Keratinocyte (primary cell): ENCODE data around the gene KIDINS220. TPM values are rescaled to one million over a fixed set of nuclear protein-coding genes. Genes with fewer than 3 reads are reported as not detected.

Experiments
- DNase-seq: peaks from one replicate; pipeline ENCODE4 v3.0.0-alpha.2; 2011; ENCODE audit warnings: low read depth, missing footprints, low spot score
- FAIRE-seq: peaks from 2 replicates; lab custom pipeline; 2011; peaks lifted over from hg19 to GRCh38; lab: Jason Lieb, UNC
- H2AFZ ChIP-seq: 2 replicates; pipeline ENCODE4 v1.6.0; 2012; ENCODE audit warnings: low read length, control low read depth, inconsistent platforms; ENCODE audit not compliant: control insufficient read depth
- H3K27ac ChIP-seq: 2 replicates; pipeline ENCODE4 v1.5.1; 2011; ENCODE audit warnings: low read length; ENCODE audit not compliant: control insufficient read depth, insufficient read depth
- H3K27me3 ChIP-seq: 3 replicates; pipeline ENCODE4 v1.6.0; 2011; ENCODE audit warnings: low read length; ENCODE audit not compliant: control insufficient read depth, insufficient read depth; ENCODE audit errors: extremely low read depth
- H3K36me3 ChIP-seq, 2 experiments: 2 replicates in 1 of 2; 3 replicates in 1 of 2; pipeline ENCODE4 v1.5.1; 2011; ENCODE audit warnings: low read length in 2 of 2, mild to moderate bottlenecking in 1 of 2; ENCODE audit not compliant: control insufficient read depth in 2 of 2, insufficient read depth in 2 of 2; ENCODE audit errors: extremely low read depth in 1 of 2
- H3K4me1 ChIP-seq: 3 replicates; pipeline ENCODE4 v1.5.1; 2011; ENCODE audit warnings: low read length; ENCODE audit not compliant: control insufficient read depth, insufficient read depth; ENCODE audit errors: extremely low read depth
- H3K4me2 ChIP-seq: 3 replicates; pipeline ENCODE4 v1.6.0; 2011; ENCODE audit warnings: low read depth, low read length; ENCODE audit not compliant: control insufficient read depth, insufficient read depth; ENCODE audit errors: extremely low read depth
- H3K4me3 ChIP-seq, 3 experiments: fragments of 200-600 bp in 1 of 3; sonication (generic) in 1 of 3; 2 replicates in 2 of 3; 3 replicates in 1 of 3; pipeline ENCODE4 v1.5.1; 2011 to 2016; ENCODE audit warnings: low read length in 3 of 3, mild to moderate bottlenecking in 3 of 3, control low read depth in 2 of 3, inconsistent platforms in 1 of 3, low read depth in 1 of 3, mixed read lengths in 1 of 3, mixed run types in 1 of 3, moderate library complexity in 1 of 3; ENCODE audit not compliant: control insufficient read depth in 2 of 3, insufficient read depth in 2 of 3; ENCODE audit errors: extremely low read depth in 1 of 3
- H3K79me2 ChIP-seq: 2 replicates; pipeline ENCODE4 v1.6.0; 2012; ENCODE audit warnings: low read length; ENCODE audit not compliant: control insufficient read depth, insufficient read depth
- H3K9ac ChIP-seq: 3 replicates; pipeline ENCODE4 v1.6.0; 2011; ENCODE audit warnings: low read length; ENCODE audit not compliant: control insufficient read depth, insufficient read depth; ENCODE audit errors: extremely low read depth
- H3K9me1 ChIP-seq: 3 replicates; pipeline ENCODE4 v1.6.0; 2011; ENCODE audit warnings: low read length; ENCODE audit not compliant: control insufficient read depth, insufficient read depth; ENCODE audit errors: extremely low read depth
- H3K9me3 ChIP-seq: 2 replicates; pipeline ENCODE4 v1.5.1; 2012; ENCODE audit warnings: low read depth, low read length; ENCODE audit not compliant: control insufficient read depth
- H4K20me1 ChIP-seq: 3 replicates; pipeline ENCODE4 v1.6.0; 2011; ENCODE audit warnings: low read length; ENCODE audit not compliant: control insufficient read depth, insufficient read depth; ENCODE audit errors: extremely low read depth
- CTCF ChIP-seq, 3 experiments: IDR thresholded peaks in 1 of 3; conservative IDR thresholded peaks in 1 of 3; optimal IDR thresholded peaks in 1 of 3; 2 replicates in 2 of 3; 3 replicates in 1 of 3; pipeline versions ENCODE3 to v1.5.1; 2011; ENCODE audit warnings: low read length in 3 of 3, mild to moderate bottlenecking in 3 of 3, moderate library complexity in 2 of 3, control low read depth in 1 of 3, inconsistent platforms in 1 of 3; ENCODE audit not compliant: insufficient read depth in 2 of 3; ENCODE audit errors: extremely low read depth in 1 of 3
- EZH2 ChIP-seq: IDR thresholded peaks from one replicate; pipeline ENCODE4 v1.6.1; 2012; ENCODE audit warnings: inconsistent platforms, mild to moderate bottlenecking, low read length, moderate library complexity
- dilution Hi-C: fragments of 300-500 bp; cut with MboI; formaldehyde crosslinking; loops from one replicate; pipeline ENCODE4 v1.7.0; 2020; ENCODE audit warnings: low sequenced_read_pairs; ENCODE audit not compliant: extremely low pct_ligation_motif_present
- polyA plus RNA-seq, 5 experiments: library from polyadenylated mRNA; depleted of rRNA in 3 of 5; stranded (reverse) in 3 of 5; stranded (forward) in 1 of 5; unstranded in 1 of 5; fragments of >200 nt; gene quantifications; 1 replicate in 1 of 5; 2 replicates in 3 of 5; 3 replicates in 1 of 5; pipeline versions ENCODE4 v1.2.1 to v1.2.3, GENCODE V29; 2011 to 2012; ENCODE audit warnings: missing spikeins in 2 of 5, low read depth in 1 of 5, low replicate concordance in 1 of 5

KIDINS220 gene
- polyA plus RNA-seq, 1 donor (not counting 4 experiments of a cell fraction or from before 2014, with no cell fraction given) = 28.8 TPM

GRCh38 chr2:8833853-8834252, 3.6 kb downstream of the KIDINS220 start:
- TF ChIP-seq EZH2 (no peak), CTCF (optimal IDR thresholded peaks at IDR 0.05 in 1 of 3, IDR thresholded peaks at IDR 0.05 in 1 of 3, conservative IDR thresholded peaks at IDR 0.05 in 1 of 3; ENCODE audit: extremely low read depth in 1 of 3, insufficient read depth in 2 of 3, low read length in 3 of 3) (no peak)
- Histone ChIP-seq H2AFZ (no peak overlapping the region), H3K4me1 (peaks cover 12% of the 10 kb centered on the region), H3K27ac (no peak overlapping the region), H4K20me1 (no peaks in the 10 kb centered on the region), H3K4me3 (no peak overlapping the region), H3K9ac (no peak overlapping the region), H3K9me3 (no peaks in the 10 kb centered on the region), H3K4me2 (no peak overlapping the region), H3K27me3 (no peaks in the 10 kb centered on the region), H3K79me2 (peaks cover 63% of the 10 kb centered on the region), H3K9me1 (peaks cover 4% of the 10 kb centered on the region), H3K36me3 (no peaks in the 10 kb centered on the region)
- DNase-seq (no peak), FAIRE-seq (no peak)
- dilution Hi-C loops = no loop called here

GRCh38 chr2:8831516-8831915, 5.9 kb downstream of the KIDINS220 start:
- Histone ChIP-seq H3K9me3 (no peaks in the 10 kb centered on the region), H3K9ac (no peak overlapping the region), H2AFZ (no peak overlapping the region), H3K36me3 (no peaks in the 10 kb centered on the region), H3K4me1 (peaks cover 8% of the 10 kb centered on the region), H3K27me3 (no peaks in the 10 kb centered on the region), H4K20me1 (peaks cover 3% of the 10 kb centered on the region), H3K4me3 (no peak overlapping the region), H3K27ac (no peak overlapping the region), H3K4me2 (no peak overlapping the region), H3K9me1 (peaks cover 8% of the 10 kb centered on the region), H3K79me2 (peaks cover 66% of the 10 kb centered on the region)
- dilution Hi-C loops = no loop called here
- no peak for TF ChIP-seq EZH2
- TF ChIP-seq CTCF (optimal IDR thresholded peaks at IDR 0.05 in 1 of 3, IDR thresholded peaks at IDR 0.05 in 1 of 3, conservative IDR thresholded peaks at IDR 0.05 in 1 of 3; ENCODE audit: extremely low read depth in 1 of 3, insufficient read depth in 2 of 3, low read length in 3 of 3) = no peak
- FAIRE-seq (no peak), DNase-seq (no peak)
